Measurements from ENCODE around the gene RXFP2.

DNA sequence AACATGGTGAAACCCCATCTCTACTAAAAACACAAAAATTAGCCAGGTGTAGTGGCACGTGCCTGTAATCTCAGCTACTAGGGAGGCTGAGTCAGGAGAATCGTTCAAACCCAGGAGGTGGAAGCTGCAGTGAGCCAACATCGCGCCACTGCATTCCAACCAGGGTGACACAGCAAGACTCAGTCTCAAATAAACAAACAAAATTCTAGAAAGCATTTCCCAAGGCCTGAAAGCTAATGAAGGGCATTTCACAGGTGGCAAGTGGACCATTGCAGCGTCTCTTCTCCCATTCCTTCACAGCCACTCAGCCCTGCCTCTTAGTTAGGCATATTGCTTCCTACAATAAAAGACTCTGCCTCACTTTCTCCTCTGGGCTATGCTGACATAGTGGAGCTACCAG, 13.5 kb upstream of the RXFP2 start:
- TF ChIP-seq, protein P1, sequence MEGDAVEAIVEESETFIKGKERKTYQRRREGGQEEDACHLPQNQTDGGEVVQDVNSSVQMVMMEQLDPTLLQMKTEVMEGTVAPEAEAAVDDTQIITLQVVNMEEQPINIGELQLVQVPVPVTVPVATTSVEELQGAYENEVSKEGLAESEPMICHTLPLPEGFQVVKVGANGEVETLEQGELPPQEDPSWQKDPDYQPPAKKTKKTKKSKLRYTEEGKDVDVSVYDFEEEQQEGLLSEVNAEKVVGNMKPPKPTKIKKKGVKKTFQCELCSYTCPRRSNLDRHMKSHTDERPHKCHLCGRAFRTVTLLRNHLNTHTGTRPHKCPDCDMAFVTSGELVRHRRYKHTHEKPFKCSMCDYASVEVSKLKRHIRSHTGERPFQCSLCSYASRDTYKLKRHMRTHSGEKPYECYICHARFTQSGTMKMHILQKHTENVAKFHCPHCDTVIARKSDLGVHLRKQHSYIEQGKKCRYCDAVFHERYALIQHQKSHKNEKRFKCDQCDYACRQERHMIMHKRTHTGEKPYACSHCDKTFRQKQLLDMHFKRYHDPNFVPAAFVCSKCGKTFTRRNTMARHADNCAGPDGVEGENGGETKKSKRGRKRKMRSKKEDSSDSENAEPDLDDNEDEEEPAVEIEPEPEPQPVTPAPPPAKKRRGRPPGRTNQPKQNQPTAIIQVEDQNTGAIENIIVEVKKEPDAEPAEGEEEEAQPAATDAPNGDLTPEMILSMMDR (IDR thresholded peaks at IDR 0.05): no peak
- TF ChIP-seq POLR2A (IDR thresholded peaks at IDR 0.05): no peak
